22Rv1 (cell line): ENCODE data around the gene TXNL1.
A peak's percentile ranks its signal among the peaks of the same experiment; 100 is the strongest.
"Not testable (repeated sequence)": the region's sequence is repeated elsewhere in the genome, so short reads cannot be mapped to it uniquely, and the experiment has no call there.

Source experiments
- H3K27ac ChIP-seq: fragments of 450-650 bp; 2 replicates; pipeline ENCODE4 v1.5.1; 2017
- ZFX ChIP-seq: fragments of 450-650 bp; IDR thresholded peaks from 2 replicates; pipeline ENCODE4 v1.6.1; 2017; ENCODE audit warnings: antibody characterized with exemption, borderline replicate concordance
- TF ChIP-seq, protein P1 (sequence below): fragments of 450-650 bp; IDR thresholded peaks from 2 replicates; pipeline ENCODE4 v1.5.1; 2017; ENCODE audit warnings: mild to moderate bottlenecking

The TXNL1 gene

DNA sequence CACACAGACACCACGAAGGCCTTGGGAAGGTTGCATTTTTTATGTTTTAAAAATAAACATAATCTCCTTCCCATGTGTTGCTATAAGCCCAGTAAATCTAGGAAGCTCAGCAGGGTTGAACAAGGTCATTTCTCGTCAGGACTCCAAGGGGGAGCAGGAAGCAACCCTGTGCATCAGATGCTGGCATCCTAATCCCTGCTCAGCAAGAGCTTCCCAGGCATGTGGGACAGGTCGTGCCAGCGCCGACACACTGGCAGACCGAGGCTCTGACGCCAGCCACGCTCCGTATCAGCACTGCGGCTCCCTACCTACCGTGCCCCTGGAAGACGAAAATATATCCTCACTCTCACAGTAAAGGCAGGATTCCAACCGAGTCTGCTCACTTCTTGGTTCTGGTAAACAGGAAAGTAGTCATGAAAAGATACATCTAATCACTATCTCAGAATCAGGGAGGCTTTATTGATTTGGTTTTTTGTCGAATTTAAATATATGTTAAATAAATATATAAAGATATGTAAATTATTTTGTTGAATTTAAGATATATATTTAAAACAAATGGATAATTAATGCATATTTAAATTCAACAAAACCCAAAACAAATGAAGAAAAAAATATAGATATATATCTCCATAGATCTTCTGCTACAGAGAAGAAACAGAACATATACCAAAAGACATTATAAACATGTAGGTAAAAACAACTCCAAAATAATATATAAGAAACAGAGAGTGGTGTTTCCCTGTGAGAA, 61.4 kb downstream of the TXNL1 start:
- no peak for TF ChIP-seq ZFX
- TF ChIP-seq, protein P1, sequence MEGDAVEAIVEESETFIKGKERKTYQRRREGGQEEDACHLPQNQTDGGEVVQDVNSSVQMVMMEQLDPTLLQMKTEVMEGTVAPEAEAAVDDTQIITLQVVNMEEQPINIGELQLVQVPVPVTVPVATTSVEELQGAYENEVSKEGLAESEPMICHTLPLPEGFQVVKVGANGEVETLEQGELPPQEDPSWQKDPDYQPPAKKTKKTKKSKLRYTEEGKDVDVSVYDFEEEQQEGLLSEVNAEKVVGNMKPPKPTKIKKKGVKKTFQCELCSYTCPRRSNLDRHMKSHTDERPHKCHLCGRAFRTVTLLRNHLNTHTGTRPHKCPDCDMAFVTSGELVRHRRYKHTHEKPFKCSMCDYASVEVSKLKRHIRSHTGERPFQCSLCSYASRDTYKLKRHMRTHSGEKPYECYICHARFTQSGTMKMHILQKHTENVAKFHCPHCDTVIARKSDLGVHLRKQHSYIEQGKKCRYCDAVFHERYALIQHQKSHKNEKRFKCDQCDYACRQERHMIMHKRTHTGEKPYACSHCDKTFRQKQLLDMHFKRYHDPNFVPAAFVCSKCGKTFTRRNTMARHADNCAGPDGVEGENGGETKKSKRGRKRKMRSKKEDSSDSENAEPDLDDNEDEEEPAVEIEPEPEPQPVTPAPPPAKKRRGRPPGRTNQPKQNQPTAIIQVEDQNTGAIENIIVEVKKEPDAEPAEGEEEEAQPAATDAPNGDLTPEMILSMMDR, result no peak
- no peak overlapping the region for H3K27ac ChIP-seq

DNA sequence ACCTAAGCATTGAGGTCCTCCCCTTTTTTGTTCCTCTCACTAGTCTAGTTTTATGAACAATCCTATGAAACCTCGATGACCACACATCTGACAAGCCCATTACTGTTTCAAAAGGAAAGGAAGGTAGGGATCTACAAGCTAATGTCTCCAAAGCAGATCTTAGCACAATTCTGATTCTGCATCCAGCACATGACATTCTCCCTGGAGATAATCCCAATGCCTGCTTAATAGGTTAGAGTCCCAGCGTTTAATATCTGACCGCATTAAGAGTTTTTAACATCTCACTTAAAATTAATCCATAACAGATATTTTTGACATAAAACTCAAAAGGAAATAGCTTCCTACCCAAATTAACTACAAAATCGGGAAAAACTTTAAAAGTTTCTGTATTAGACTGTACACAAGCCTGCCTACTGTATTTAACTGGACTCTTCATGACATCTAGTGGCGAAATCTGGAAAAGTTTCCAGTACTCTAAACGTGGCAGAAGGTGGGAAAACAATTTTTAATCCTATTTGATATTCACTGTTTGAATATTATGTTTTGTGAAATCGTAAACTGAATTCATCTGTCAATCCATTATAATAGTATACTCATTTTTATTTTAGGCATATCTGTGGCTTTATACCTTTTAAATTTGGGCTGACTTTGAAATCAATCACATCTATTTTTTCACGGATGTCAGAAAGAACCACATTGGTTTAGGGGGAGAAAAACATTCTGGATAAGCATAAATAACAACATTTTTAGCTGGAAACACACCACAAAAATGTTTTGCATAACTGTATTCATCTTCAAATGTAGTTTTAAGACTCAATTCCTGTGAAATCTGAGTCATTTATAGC, 62.4 kb downstream of the TXNL1 start:
- no peak overlapping the region for H3K27ac ChIP-seq
- no peak for TF ChIP-seq ZFX
- TF ChIP-seq, protein P1, result peak; percentile 74

GRCh38 chr18:56574861-56575260, 63.5 kb downstream of the TXNL1 start:
- H3K27ac ChIP-seq, result peak overlapping the region; percentile 38; the same call in 1 of the 2 replicates
- no peak for TF ChIP-seq ZFX
- TF ChIP-seq, protein P1, result no peak

GRCh38 chr18:56572267-56572666, 66.1 kb downstream of the TXNL1 start:
- not testable (repeated sequence) for H3K27ac ChIP-seq

DNA sequence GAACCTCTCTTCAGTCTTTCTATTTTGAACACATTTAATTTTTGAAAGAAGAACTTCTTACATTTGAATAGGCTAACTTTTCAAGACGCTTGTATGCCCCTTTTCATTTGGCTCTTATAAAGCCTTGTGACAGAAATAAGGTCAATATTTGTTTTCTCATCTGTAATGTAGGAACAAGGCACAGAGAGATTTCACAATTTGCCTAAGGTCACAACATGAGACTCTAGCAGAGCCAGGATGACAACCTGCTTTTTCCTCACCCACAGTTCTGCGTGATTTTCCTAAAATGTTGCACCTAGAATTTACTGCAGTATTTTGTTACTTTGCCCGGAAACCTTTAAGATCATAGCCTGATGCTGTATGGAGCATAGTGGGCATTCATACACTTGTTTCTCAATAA, 67.4 kb downstream of the TXNL1 start:
- H3K27ac ChIP-seq, result peak overlapping the region; percentile 27; the same call in 1 of the 2 replicates
- TF ChIP-seq ZFX, result no peak
- TF ChIP-seq, protein P1, result no peak

DNA sequence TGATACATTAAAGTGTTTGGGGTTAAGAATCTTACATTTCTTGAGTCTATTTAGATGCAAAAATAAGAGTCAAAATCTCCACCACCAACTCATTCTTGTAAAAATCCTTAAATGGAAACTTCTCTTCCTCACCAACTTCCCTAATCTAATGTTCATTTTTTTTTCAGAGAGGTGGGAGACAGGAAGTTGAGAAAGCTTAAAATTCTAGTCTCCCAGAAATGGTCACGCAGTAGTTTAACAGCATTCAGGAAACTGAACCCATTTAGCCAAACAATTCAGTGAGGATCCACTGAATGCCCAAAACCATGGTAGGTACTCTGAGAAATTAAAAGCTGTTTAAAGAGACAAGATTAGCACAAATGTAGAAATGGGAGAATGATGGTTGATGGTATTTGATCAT, 69.0 kb downstream of the TXNL1 start:
- TF ChIP-seq, protein P1, result no peak
- TF ChIP-seq ZFX, result no peak
- no peak overlapping the region for H3K27ac ChIP-seq

DNA sequence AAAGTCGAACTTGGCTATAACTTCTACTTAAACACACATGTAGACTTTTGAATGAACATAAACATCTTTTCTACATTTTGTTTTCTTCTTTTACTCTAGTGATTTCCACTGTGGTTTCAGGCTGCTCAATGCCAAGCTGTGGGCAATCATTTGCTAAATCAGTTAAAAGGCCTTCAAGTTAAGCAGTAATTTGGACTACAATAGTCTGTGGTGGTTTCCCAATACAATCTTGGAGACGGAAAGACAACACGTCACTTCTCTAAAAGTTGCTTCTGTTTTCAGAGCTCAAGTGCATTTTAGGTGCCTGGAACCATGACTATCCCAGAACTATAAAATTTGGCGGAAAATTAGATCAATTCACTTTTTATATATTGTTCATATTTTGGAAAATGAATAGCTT, 69.4 kb downstream of the TXNL1 start:
- TF ChIP-seq, protein P1, result no peak
- no peak for TF ChIP-seq ZFX
- H3K27ac ChIP-seq, result no peak overlapping the region
